Upper lobe of left lung (tissue), 6 donors: ENCODE measurements around the gene HEXA. TPM values are rescaled to one million over a fixed set of nuclear protein-coding genes. Genes with fewer than 3 reads are reported as not detected.

Experiments
- ATAC-seq, 2 donors: fragments of 200-7000 bp; cut with Tn5 transposase; one replicate each; pipeline ENCODE4 v1.9.1; 2022; ENCODE audit warnings: mild to moderate bottlenecking in 2 of 2, moderate library complexity in 2 of 2; ENCODE audit not compliant: low FRiP score in 2 of 2
- DNase-seq, 2 donors: peaks; one replicate each; pipeline ENCODE4 v3.0.0-alpha.2; 2019 to 2020
- H3K27ac ChIP-seq, 4 donors: fragments of 200-600 bp; sonication (generic); one replicate each; pipeline ENCODE4 v1.5.1; 2016 to 2019
- H3K27me3 ChIP-seq, 4 donors: fragments of 200-600 bp; sonication (generic); one replicate each; pipeline ENCODE4 v1.5.1; 2017 to 2019
- H3K36me3 ChIP-seq, 4 donors: fragments of 200-600 bp; sonication (generic); one replicate each; pipeline ENCODE4 v1.5.1; 2016 to 2019
- H3K4me1 ChIP-seq, 4 donors: fragments of 200-600 bp; sonication (generic); one replicate each; pipeline ENCODE4 v1.5.1; 2018 to 2019
- H3K4me3 ChIP-seq, 4 donors: fragments of 200-600 bp; sonication (generic); one replicate each; pipeline ENCODE4 v1.5.1; 2017 to 2019; ENCODE audit warnings: mild to moderate bottlenecking in 2 of 4, moderate library complexity in 1 of 4
- H3K9me3 ChIP-seq, 4 donors: fragments of 200-600 bp; sonication (generic); one replicate each; pipeline ENCODE4 v1.5.1; 2018 to 2019
- CTCF ChIP-seq, 6 experiments: fragments of 450-650 bp in 4 of 6; fragments of 200-600 bp in 2 of 6; sonication (generic) in 2 of 6; IDR thresholded peaks; one replicate each; pipeline ENCODE4 v1.5.1; 2016 to 2019; ENCODE audit warnings: antibody characterized with exemption in 6 of 6
- EP300 ChIP-seq, 4 donors: sonication (generic); formaldehyde crosslinking; IDR thresholded peaks; one replicate each; pipeline ENCODE4 v1.5.1; 2017; ENCODE audit warnings: antibody characterized with exemption in 4 of 4, control low read depth in 2 of 4
- POLR2A ChIP-seq, 4 donors: fragments of 450-650 bp; IDR thresholded peaks; one replicate each; pipeline ENCODE4 v1.5.1; 2016 to 2017; ENCODE audit warnings: antibody characterized with exemption in 4 of 4, mild to moderate bottlenecking in 2 of 4
- POLR2AphosphoS5 ChIP-seq, 2 donors: sonication (generic); formaldehyde crosslinking; IDR thresholded peaks; one replicate each; pipeline ENCODE4 v1.5.1; 2017; ENCODE audit warnings: antibody characterized with exemption in 2 of 2
- WGBS, 2 donors: methylation state at CpG; one replicate each; pipeline ENCODE4 v1.1.5; 2017 to 2018; 5-methylcytosine and 5-hydroxymethylcytosine counted together
- total RNA-seq, 6 donors: library from RNA; depleted of rRNA in 4 of 6; stranded (reverse); fragments of >200 nt in 4 of 6; gene quantifications; one replicate each; pipeline versions ENCODE4 v1.1.0 to v1.2.1, GENCODE V29; 2016 to 2021
- donor health status: DM: no; HTN: no; CAD: no; lungs with moderate emphysema.
- donor health status: DM: no; HTN: yes; CAD: no; lungs with severe emphysema.

Gene HEXA
- total RNA-seq, 6 donors from 2014 or later = 80.5 to 256 (median 149) TPM

GRCh38 chr15:72323752-72324151, 52.1 kb downstream of the HEXA start:
- Histone ChIP-seq H3K36me3 (peaks cover 0 to 14% (median 3%) of the 10 kb centered on the region in 4 donors), H3K4me3 (no peak overlapping the region), H3K27ac (no peak overlapping the region), H3K4me1 (peaks cover 7 to 17% (median 12%) of the 10 kb centered on the region in 4 donors), H3K9me3 (no peaks in the 10 kb centered on the region), H3K27me3 (no peaks in the 10 kb centered on the region)
- WGBS, 2 donors = 98 to 100% methylated on average over 1 of the region's 1 CpG
- TF ChIP-seq CTCF (IDR thresholded peaks at IDR 0.05) (no peak), EP300 (IDR thresholded peaks at IDR 0.05) (no peak), POLR2AphosphoS5 (IDR thresholded peaks at IDR 0.05) (no peak), POLR2A (IDR thresholded peaks at IDR 0.05) (no peak)
- ATAC-seq (no peak), DNase-seq (no peak)

GRCh38 chr15:72319985-72320671, 55.7 kb downstream of the HEXA start, which contains the start of gene CELF6:
Gene CELF6 (minus strand): TSS chr15:72320157. CDS start chr15:72319874, 283 bp downstream.
- Histone ChIP-seq H3K36me3 (no peaks in the 10 kb centered on the region), H3K27me3 (no peaks in the 10 kb centered on the region), H3K9me3 (no peaks in the 10 kb centered on the region), H3K27ac (peak within 1 kb of the TSS in 1 of 4 donors; percentile 16), H3K4me1 (peaks cover 7 to 17% (median 12%) of the 10 kb centered on the region in 4 donors), H3K4me3 (peak within 1 kb of the TSS; percentile 36 to 63 (median 54))
- TF ChIP-seq EP300 (IDR thresholded peaks at IDR 0.05) (no peak), POLR2A (IDR thresholded peaks at IDR 0.05) (peak in 1 of 4 donors; percentile 38), POLR2AphosphoS5 (IDR thresholded peaks at IDR 0.05) (peak in 1 of 2 donors; percentile 11), CTCF (IDR thresholded peaks at IDR 0.05) (no peak)
- WGBS, 2 donors = 0 to 1% methylated on average over 7 to 33 of the region's 58 CpGs
- peak; percentile 82 to 89 for ATAC-seq
- DNase-seq = peak; percentile 92 to 95

- H3K4me1 ChIP-seq = peaks cover 7 to 17% (median 12%) of the 10 kb centered on the region in 4 donors
- no peak for TF ChIP-seq CTCF (IDR thresholded peaks at IDR 0.05)
- peak in 1 of 2 donors; percentile 31 for TF ChIP-seq POLR2AphosphoS5 (IDR thresholded peaks at IDR 0.05)
- peak overlapping the region; percentile 36 to 63 (median 54) for H3K4me3 ChIP-seq
- no peaks in the 10 kb centered on the region for H3K36me3 ChIP-seq
- no peaks in the 10 kb centered on the region for H3K9me3 ChIP-seq
- DNase-seq = peak; percentile 67 to 96
- H3K27ac ChIP-seq = no peak overlapping the region
- 13 to 14% methylated on average over 2 to 24 of the region's 48 CpGs for WGBS, 2 donors
- H3K27me3 ChIP-seq = no peaks in the 10 kb centered on the region
- ATAC-seq = peak; percentile 86 to 92
These were observed 56.3 kb downstream of the HEXA start for GRCh38 chr15:72319360-72319984.

- peaks cover 7 to 17% (median 12%) of the 10 kb centered on the region in 4 donors for H3K4me1 ChIP-seq
- H3K36me3 ChIP-seq = no peaks in the 10 kb centered on the region
- no peak overlapping the region for H3K27ac ChIP-seq
- 29 to 30% methylated on average over 2 of the region's 2 CpGs for WGBS, 2 donors
- H3K4me3 ChIP-seq = no peak overlapping the region
- TF ChIP-seq POLR2A (IDR thresholded peaks at IDR 0.05) (no peak), CTCF (IDR thresholded peaks at IDR 0.05) (no peak), POLR2AphosphoS5 (IDR thresholded peaks at IDR 0.05) (no peak), EP300 (IDR thresholded peaks at IDR 0.05) (no peak)
- DNase-seq (no peak), ATAC-seq (no peak)
- H3K9me3 ChIP-seq = no peaks in the 10 kb centered on the region
- no peaks in the 10 kb centered on the region for H3K27me3 ChIP-seq
These were observed 57.3 kb downstream of the HEXA start for GRCh38 chr15:72318408-72318942.
